Sigmoid colon (tissue), 7 donors: ENCODE results near the gene RIT2. TPM values are rescaled to one million over a fixed set of nuclear protein-coding genes. Genes with fewer than 3 reads are reported as not detected.

Source experiments
- DNase-seq: peaks from one replicate; pipeline ENCODE4 v3.0.0-alpha.2; 2019
- H3K27ac ChIP-seq, 4 donors: fragments of 200-600 bp; sonication (generic); one replicate each; pipeline ENCODE4 v1.5.1; 2016 to 2019; ENCODE audit warnings: mild to moderate bottlenecking in 1 of 4
- H3K27me3 ChIP-seq, 3 donors: fragments of 200-600 bp; sonication (generic); one replicate each; pipeline ENCODE4 v1.5.1; 2019; ENCODE audit warnings: mild to moderate bottlenecking in 1 of 3
- H3K36me3 ChIP-seq, 4 donors: fragments of 200-600 bp; sonication (generic); one replicate each; pipeline ENCODE4 v1.5.1; 2016 to 2019
- H3K4me1 ChIP-seq, 4 donors: fragments of 200-600 bp; sonication (generic); one replicate each; pipeline ENCODE4 v1.5.1; 2017 to 2019
- H3K4me3 ChIP-seq, 4 donors: fragments of 200-600 bp; sonication (generic); one replicate each; pipeline ENCODE4 v1.5.1; 2017 to 2019; ENCODE audit warnings: mild to moderate bottlenecking in 2 of 4, moderate library complexity in 1 of 4
- H3K9me3 ChIP-seq, 4 donors: fragments of 200-600 bp in 3 of 4; sonication (generic) in 3 of 4; one replicate each; pipeline versions ENCODE4 v1.5.1 to v1.6.1; 2013 to 2019
- EP300 ChIP-seq, 4 donors: sonication (generic); formaldehyde crosslinking; IDR thresholded peaks; one replicate each; pipeline ENCODE4 v1.6.1; 2017; ENCODE audit warnings: antibody characterized with exemption in 4 of 4
- POLR2A ChIP-seq, 2 donors: fragments of 450-650 bp; IDR thresholded peaks; one replicate each; pipeline ENCODE4 v1.6.1; 2016; ENCODE audit warnings: antibody characterized with exemption in 2 of 2, mild to moderate bottlenecking in 2 of 2, moderate library complexity in 2 of 2
- POLR2AphosphoS5 ChIP-seq, 4 donors: sonication (generic); formaldehyde crosslinking; IDR thresholded peaks; one replicate each; pipeline ENCODE4 v1.6.1; 2017; ENCODE audit warnings: antibody characterized with exemption in 4 of 4
- WGBS, 2 donors: extraction: QIAGEN DNeasy Blood & Tissue Kit; methylation state at CpG; one replicate each; pipeline ENCODE4 v1.1.7; 2013; 5-methylcytosine and 5-hydroxymethylcytosine counted together
- intact Hi-C: fragments of 100-400 bp; cut with DNase I; formaldehyde crosslinking; loops from one replicate; pipeline ENCODE4 v1.15.1; 2023
- polyA plus RNA-seq, 3 donors: library from polyadenylated mRNA; stranded (reverse); fragments of 200-250 nt; gene quantifications; one replicate each; pipeline ENCODE4 v1.2.3, GENCODE V29; 2013
- total RNA-seq, 4 donors: library from RNA; depleted of rRNA; stranded (reverse); fragments of >200 nt; gene quantifications; one replicate each; pipeline ENCODE4 v1.1.0, GENCODE V29; 2016
- TF ChIP-seq, protein P1 (sequence below), 4 experiments: fragments of 450-650 bp in 3 of 4; fragments of 200-600 bp in 1 of 4; IDR thresholded peaks; one replicate each; pipeline ENCODE4 v1.5.1; 2016 to 2019; ENCODE audit warnings: antibody characterized with exemption in 4 of 4, mild to moderate bottlenecking in 3 of 4, moderate library complexity in 2 of 4
- donor health status: healthy with polysubstance abuse.
- donor health status: Bipolar disorder and iron deficiency.
- donor health status: healthy.

RIT2 gene
- total and polyA plus RNA-seq, 7 donors: 0.17 to 1.8 TPM; not detected in 5

DNA sequence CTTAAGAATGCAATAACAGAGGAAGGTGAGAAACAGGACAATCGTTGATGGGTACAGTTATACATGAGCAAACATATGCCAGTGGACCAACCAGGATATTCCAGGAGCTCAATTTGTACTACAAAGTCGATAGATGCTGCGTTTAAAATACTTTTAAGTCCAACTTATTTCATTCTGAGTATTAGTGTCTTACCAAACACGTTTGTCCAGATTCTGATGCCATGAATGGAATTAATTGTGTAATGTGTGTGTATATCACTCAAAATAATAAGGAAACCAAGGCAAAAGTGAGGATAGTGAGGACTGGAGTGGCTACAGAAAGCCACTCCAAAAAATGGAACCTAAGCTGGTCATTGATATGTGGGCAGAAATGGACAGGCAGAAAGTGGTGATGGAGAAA is 332.6 kb downstream of the RIT2 start:
- TF ChIP-seq POLR2AphosphoS5 (IDR thresholded peaks at IDR 0.05): no peak
- no peaks in the 10 kb centered on the region for H3K4me1 ChIP-seq
- DNase-seq: no peak
- H3K9me3 ChIP-seq: no peaks in the 10 kb centered on the region
- 65 to 82% methylated on average over 4 of the region's 4 CpGs for whole genome bisulfite sequencing, 2 donors
- intact Hi-C loops: no loop called here
- no peaks in the 10 kb centered on the region for H3K27me3 ChIP-seq
- no peaks in the 10 kb centered on the region for H3K36me3 ChIP-seq
- H3K4me3 ChIP-seq: no peak overlapping the region
- H3K27ac ChIP-seq: no peak overlapping the region

DNA sequence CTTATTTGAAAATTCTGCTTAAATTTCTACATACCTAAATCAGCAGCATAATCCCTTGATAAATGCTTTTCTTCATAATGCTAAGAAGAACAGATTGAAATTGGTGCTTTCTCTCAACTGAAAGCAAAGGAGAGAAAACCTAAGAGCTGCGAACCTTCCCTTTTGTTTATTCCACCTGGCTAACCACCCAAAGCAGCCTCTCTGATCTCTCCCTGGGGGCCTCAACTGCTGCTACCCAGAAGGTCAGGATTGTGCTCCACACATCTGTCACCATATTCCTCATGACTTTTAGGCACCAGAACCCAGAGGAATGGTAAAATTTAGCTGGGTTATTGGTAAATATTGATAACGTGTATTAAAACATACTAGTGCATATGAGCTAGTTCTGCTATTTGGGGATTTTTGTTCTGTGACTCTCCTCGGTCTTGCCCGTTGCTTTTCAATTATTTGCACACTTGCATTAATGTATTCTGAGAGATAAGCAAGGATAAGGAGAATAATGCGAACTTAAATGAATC is 334.1 kb downstream of the RIT2 start:
- WGBS, 2 donors: 80 to 87% methylated on average over 5 of the region's 5 CpGs
- Histone ChIP-seq H3K36me3 (no peaks in the 10 kb centered on the region), H3K4me1 (no peaks in the 10 kb centered on the region), H3K9me3 (no peaks in the 10 kb centered on the region), H3K27me3 (no peaks in the 10 kb centered on the region), H3K4me3 (no peak overlapping the region), H3K27ac (no peak overlapping the region)
- intact Hi-C loops: no loop called here
- TF ChIP-seq POLR2AphosphoS5 (IDR thresholded peaks at IDR 0.05) (no peak), POLR2A (IDR thresholded peaks at IDR 0.05) (no peak), EP300 (IDR thresholded peaks at IDR 0.05) (no peak)
- TF ChIP-seq, protein P1, sequence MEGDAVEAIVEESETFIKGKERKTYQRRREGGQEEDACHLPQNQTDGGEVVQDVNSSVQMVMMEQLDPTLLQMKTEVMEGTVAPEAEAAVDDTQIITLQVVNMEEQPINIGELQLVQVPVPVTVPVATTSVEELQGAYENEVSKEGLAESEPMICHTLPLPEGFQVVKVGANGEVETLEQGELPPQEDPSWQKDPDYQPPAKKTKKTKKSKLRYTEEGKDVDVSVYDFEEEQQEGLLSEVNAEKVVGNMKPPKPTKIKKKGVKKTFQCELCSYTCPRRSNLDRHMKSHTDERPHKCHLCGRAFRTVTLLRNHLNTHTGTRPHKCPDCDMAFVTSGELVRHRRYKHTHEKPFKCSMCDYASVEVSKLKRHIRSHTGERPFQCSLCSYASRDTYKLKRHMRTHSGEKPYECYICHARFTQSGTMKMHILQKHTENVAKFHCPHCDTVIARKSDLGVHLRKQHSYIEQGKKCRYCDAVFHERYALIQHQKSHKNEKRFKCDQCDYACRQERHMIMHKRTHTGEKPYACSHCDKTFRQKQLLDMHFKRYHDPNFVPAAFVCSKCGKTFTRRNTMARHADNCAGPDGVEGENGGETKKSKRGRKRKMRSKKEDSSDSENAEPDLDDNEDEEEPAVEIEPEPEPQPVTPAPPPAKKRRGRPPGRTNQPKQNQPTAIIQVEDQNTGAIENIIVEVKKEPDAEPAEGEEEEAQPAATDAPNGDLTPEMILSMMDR (IDR thresholded peaks at IDR 0.05): no peak
- no peak for DNase-seq

DNA sequence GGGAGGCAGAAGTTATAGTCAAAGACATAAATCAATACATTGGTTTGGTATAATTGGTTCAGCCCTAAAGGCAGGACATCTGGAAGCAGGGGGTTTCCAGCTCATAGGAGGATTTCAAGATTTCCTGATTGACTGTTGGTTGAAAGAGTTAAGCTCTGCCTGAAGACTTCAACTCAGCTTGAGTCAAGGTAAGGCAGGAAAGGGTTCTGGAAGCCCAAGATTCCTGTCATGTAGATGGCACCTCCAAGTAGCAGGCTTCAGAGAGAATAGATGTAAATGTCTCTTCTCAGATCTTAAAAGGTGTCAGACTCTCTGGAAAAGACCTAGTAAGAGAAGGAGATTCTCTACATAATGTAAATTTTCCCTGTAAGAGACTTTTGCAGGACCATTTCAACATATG is 335.3 kb downstream of the RIT2 start:
- H3K4me1 ChIP-seq: no peaks in the 10 kb centered on the region
- no peaks in the 10 kb centered on the region for H3K27me3 ChIP-seq
- no peaks in the 10 kb centered on the region for H3K9me3 ChIP-seq
- H3K36me3 ChIP-seq: no peaks in the 10 kb centered on the region
- no peak for DNase-seq
- no peak for TF ChIP-seq EP300 (IDR thresholded peaks at IDR 0.05)
- TF ChIP-seq POLR2AphosphoS5 (IDR thresholded peaks at IDR 0.05): no peak
- no peak for TF ChIP-seq POLR2A (IDR thresholded peaks at IDR 0.05)
- TF ChIP-seq, protein P1 (IDR thresholded peaks at IDR 0.05): no peak
- H3K27ac ChIP-seq: no peak overlapping the region
- intact Hi-C loops: no loop called here
- no peak overlapping the region for H3K4me3 ChIP-seq

DNA sequence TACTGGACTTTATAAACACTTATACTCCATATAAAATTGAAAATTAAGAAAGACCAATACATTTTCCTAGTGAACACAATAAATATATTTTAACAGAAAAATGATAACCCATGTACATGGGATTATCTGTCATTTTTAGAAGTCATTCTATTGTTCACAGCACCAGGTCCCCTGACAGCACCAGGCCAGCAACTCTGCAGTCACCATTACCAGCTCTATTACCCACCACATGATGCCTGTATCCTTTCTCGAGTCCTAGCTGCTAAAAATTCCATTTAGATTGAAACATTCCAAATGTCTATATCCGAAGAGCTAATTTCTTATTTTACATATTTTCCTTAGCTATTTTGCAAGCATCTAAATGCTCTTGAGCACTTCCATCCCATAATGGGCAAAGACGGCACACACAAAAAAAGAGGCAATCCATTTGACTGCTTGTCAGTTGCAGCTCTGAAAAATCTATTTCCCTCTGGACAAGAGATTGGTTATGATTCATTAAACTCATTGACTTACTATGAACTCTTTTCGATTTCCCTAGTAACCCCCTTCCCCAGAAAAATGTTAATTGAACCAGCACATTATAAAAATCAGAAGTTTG is 336.9 kb downstream of the RIT2 start:
- Histone ChIP-seq H3K4me1 (no peaks in the 10 kb centered on the region), H3K36me3 (no peaks in the 10 kb centered on the region), H3K9me3 (no peaks in the 10 kb centered on the region), H3K27me3 (no peaks in the 10 kb centered on the region), H3K4me3 (no peak overlapping the region), H3K27ac (no peak overlapping the region)
- intact Hi-C loops: no loop called here
- TF ChIP-seq POLR2AphosphoS5 (IDR thresholded peaks at IDR 0.05): no peak
- no peak for TF ChIP-seq POLR2A (IDR thresholded peaks at IDR 0.05)
- TF ChIP-seq, protein P1 (IDR thresholded peaks at IDR 0.05): no peak
- TF ChIP-seq EP300 (IDR thresholded peaks at IDR 0.05): no peak
- DNase-seq: no peak
- WGBS, 2 donors: 58 to 71% methylated on average over 4 of the region's 4 CpGs

DNA sequence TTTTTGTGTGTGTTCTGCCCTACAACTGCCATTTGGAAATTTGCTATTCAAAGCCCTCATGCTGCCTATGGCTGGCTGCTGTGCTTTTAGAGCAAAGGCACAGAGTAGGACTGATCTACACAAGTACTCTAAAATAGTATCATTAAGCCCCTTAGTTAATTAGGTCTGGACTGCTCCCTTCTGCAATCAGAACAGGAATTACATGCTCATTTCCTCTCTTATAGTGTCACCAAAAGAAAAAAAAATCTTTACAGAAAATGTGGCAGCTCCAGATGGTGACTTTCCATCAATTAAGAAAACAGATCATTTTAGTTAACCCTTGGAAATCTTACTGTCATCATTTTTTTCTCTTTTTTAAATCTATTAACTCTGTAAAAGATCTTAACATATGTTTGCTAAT is 337.5 kb downstream of the RIT2 start:
- Histone ChIP-seq H3K27me3 (no peaks in the 10 kb centered on the region), H3K4me3 (no peak overlapping the region), H3K27ac (no peak overlapping the region), H3K4me1 (no peaks in the 10 kb centered on the region), H3K9me3 (no peaks in the 10 kb centered on the region), H3K36me3 (no peaks in the 10 kb centered on the region)
- TF ChIP-seq POLR2AphosphoS5 (IDR thresholded peaks at IDR 0.05): no peak
- TF ChIP-seq, protein P1 (IDR thresholded peaks at IDR 0.05): no peak
- TF ChIP-seq POLR2A (IDR thresholded peaks at IDR 0.05): no peak
- no peak for TF ChIP-seq EP300 (IDR thresholded peaks at IDR 0.05)
- no peak for DNase-seq
- intact Hi-C loops: no loop called here
